GM12892 (cell line): ENCODE data around the gene SYNJ1.

Experiments used
- POLR2AphosphoS5 ChIP-seq: IDR thresholded peaks from 2 replicates; pipeline ENCODE4 v1.6.1; 2011; ENCODE audit warnings: low read depth, low read length, control low read depth
- TAF1 ChIP-seq: IDR thresholded peaks from 2 replicates; pipeline ENCODE4 v1.6.1; 2011; ENCODE audit warnings: low read depth, mild to moderate bottlenecking, control low read depth, low read length, borderline replicate concordance

DNA sequence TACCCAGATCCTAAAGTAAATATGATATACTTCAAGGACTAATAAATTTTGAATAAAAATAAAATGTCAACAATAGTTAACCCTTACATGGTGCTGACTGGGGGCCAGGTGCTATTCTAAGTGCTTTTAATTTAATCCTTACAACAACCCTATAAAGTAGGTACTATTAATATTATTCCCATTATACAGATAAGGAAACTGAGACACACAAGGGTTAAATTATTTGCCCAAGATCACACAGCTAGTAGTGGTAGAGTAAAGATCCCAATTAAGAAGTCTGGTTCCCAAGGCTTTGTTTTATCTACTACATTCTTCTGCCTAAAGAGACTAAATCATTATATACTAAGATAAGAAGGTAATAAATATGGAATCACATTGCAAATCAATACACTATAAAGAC is 34.2 kb downstream of the SYNJ1 start:
- TF ChIP-seq TAF1 (no peak), POLR2AphosphoS5 (no peak)
